K562 treated with DMSO at 1 percent for 12 hours (cell line): ENCODE results near the gene SYNE3. TPM values are rescaled to one million over a fixed set of nuclear protein-coding genes. Genes with fewer than 3 reads are reported as not detected.

ENCODE experiments used
- total RNA-seq: library from RNA; unstranded; fragments of 300-600 nt; gene quantifications from 2 replicates; pipeline ENCODE4 v1.2.3, GENCODE V29; 2022; ENCODE audit not compliant: insufficient read depth

SYNE3 gene
- 0.80 and 3.1 TPM in 2 replicates for total RNA-seq

GRCh38 chr14:95516554-95517181, at the start of gene SYNE3:
SYNE3 (minus strand) TSS chr14:95516650; CDS start chr14:95475821, 40,829 bp downstream.

GRCh38 chr14:95534299-95535225, 18.1 kb upstream of the SYNE3 start, which contains the start of gene GLRX5:
GLRX5 (plus strand) TSS chr14:95535050; CDS start chr14:95535090, 40 bp downstream.

Other genes starting within 250 kb of the SYNE3 start
- gene CLMN, start 196.7 kb downstream of the SYNE3 start, total RNA-seq, result not detected in 2 replicates
- 52.8 and 57.7 TPM in 2 replicates for gene GLRX5, start 18.4 kb upstream of the SYNE3 start, total RNA-seq
- gene TCL1B, start 169.8 kb upstream of the SYNE3 start, total RNA-seq, result 0.58 TPM in 1 of 2 replicates, not detected in the other
- not detected in 2 replicates for gene TCL1A, start 197.5 kb upstream of the SYNE3 start, total RNA-seq